Effector memory CD8-positive, alpha-beta T cell (primary cell): Measurements from ENCODE around the gene PPP2R2C.

Source experiments
- ATAC-seq: fragments of 150-1000 bp; cut with Tn5 transposase; replicated peaks from 2 replicates; pipeline ENCODE4 v1.10.0; 2021; ENCODE audit warnings: mild to moderate bottlenecking, moderate library complexity
- DNase-seq, 3 experiments: peaks; one replicate each; pipeline ENCODE4 v3.0.0; 2021
- H3K27ac Mint-ChIP-seq, 2 donors: one replicate each; pipeline ENCODE4 v1.8.0; 2022; ENCODE audit warnings: mild to moderate bottlenecking in 2 of 2, mixed read lengths in 2 of 2, moderate library complexity in 2 of 2
- H3K27me3 Mint-ChIP-seq, 2 donors: one replicate each; pipeline ENCODE4 v1.8.0; 2022; ENCODE audit warnings: mixed read lengths in 2 of 2
- H3K36me3 Mint-ChIP-seq: one replicate; pipeline ENCODE4 v1.8.0; 2022; ENCODE audit warnings: mild to moderate bottlenecking, moderate library complexity, mixed read lengths; ENCODE audit not compliant: insufficient read depth
- H3K4me1 Mint-ChIP-seq, 2 donors: one replicate each; pipeline ENCODE4 v1.8.0; 2022; ENCODE audit warnings: low read depth in 2 of 2, mixed read lengths in 2 of 2
- H3K4me3 Mint-ChIP-seq, 2 donors: one replicate each; pipeline ENCODE4 v1.8.0; 2022; ENCODE audit warnings: mild to moderate bottlenecking in 2 of 2, mixed read lengths in 2 of 2, moderate library complexity in 2 of 2
- H3K9me3 Mint-ChIP-seq, 2 donors: one replicate each; pipeline ENCODE4 v1.8.0; 2022; ENCODE audit warnings: mixed read lengths in 2 of 2

The PPP2R2C gene

DNA sequence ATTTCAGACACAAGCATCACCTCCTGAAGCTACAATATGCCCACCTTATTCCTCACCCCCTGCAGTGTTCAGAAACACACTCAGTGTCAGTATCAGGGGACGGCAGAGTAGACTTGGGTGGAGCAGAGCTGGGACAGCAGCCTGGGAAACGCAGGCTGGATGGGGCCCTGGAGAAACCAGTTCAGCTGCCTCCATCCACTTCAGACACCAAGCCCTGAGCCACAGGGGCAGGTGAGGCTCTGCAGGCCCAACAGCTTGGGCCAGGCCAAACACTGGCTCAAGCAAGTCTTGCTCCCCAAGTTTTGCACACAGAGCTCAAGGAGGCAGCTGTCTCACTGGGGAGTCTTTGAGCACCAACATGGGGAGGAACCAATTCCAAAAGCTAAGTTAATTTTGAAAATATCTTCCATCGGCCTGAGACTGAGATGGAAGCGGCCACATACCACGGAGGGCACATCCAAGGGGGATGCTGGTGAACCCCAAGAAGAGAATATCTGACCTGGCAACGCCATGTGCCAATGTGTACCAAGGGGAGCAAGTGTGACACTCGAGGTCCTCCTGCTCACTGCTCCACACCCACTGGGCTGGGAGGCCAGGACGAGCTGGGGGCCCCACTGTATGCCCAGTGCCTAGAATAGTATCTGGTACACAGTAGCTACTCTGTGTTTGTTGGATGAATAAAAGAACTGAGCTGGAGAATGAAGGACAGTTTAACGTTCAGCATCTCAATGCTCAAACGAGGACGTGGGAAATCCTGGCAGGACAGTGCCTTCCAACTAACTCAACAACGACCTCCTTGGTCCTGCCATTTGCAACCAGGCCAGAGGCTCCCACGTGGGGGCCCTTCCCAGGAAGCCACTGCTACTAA is 45.6 kb downstream of the PPP2R2C start:
- DNase-seq (no peak), ATAC-seq (no peak)
- no peaks in the 10 kb centered on the region for H3K36me3 Mint-ChIP-seq
- H3K9me3 Mint-ChIP-seq, result no peaks in the 10 kb centered on the region
- no peak overlapping the region for H3K27ac Mint-ChIP-seq
- peaks cover 13 to 16% of the 10 kb centered on the region in 2 donors for H3K4me1 Mint-ChIP-seq
- H3K4me3 Mint-ChIP-seq, result no peak overlapping the region
- peaks cover 26 to 64% of the 10 kb centered on the region in 2 donors for H3K27me3 Mint-ChIP-seq

DNA sequence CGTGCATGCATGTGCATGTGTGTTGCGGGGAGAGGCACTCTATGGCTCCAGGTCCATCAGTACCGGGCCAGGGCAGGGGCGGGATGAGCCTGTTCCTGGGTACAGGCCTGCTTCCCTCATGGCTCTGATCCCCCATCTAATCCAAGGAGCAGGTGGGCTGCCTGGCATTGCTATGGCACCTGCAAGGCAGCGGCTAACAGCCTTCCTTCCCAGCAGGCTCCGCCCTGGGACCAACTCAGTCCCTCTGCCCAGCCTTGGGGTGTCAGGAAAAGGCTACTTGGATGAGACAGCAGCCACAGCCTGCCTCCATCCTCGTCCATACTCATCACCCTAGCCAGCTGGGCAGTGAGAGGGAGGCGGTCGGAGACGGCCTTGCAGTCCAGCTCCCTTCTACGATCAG is 46.5 kb downstream of the PPP2R2C start:
- no peak overlapping the region for H3K4me3 Mint-ChIP-seq
- DNase-seq (no peak), ATAC-seq (no peak)
- H3K36me3 Mint-ChIP-seq, result no peaks in the 10 kb centered on the region
- H3K4me1 Mint-ChIP-seq, result peaks cover 13 to 16% of the 10 kb centered on the region in 2 donors
- peaks cover 29 to 63% of the 10 kb centered on the region in 2 donors for H3K27me3 Mint-ChIP-seq
- H3K9me3 Mint-ChIP-seq, result no peaks in the 10 kb centered on the region
- H3K27ac Mint-ChIP-seq, result no peak overlapping the region

DNA sequence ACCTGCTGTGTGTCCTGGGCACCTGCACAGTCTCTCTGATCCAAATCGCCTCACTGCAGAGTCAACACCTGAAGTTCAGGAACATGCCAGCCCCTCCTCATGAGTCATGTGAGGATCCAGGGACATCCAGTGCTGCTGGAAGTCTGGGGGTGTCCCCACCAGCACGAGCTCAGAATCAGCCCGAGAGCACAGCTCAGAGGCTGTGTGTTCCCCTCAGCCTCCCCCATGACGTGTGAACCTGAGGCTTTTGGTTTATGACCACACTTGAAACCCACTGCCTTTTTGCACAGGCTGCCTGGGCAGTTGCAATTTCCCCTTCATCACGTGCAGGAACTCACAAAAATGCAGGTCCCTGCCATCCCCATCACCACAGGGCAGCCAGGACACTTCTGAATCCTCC is 47.1 kb downstream of the PPP2R2C start:
- no peaks in the 10 kb centered on the region for H3K9me3 Mint-ChIP-seq
- peak overlapping the region in 1 of 2 donors; percentile 27 for H3K4me3 Mint-ChIP-seq
- ATAC-seq, result peak; percentile 87
- peaks cover 13 to 16% of the 10 kb centered on the region in 2 donors for H3K4me1 Mint-ChIP-seq
- peaks cover 29 to 68% of the 10 kb centered on the region in 2 donors for H3K27me3 Mint-ChIP-seq
- peak; percentile 21 to 38 (median 23) for DNase-seq
- no peak overlapping the region for H3K27ac Mint-ChIP-seq
- no peaks in the 10 kb centered on the region for H3K36me3 Mint-ChIP-seq

GRCh38 chr4:6424425-6424824 is 48.0 kb downstream of the PPP2R2C start:
- peak overlapping the region in 1 of 2 donors; percentile 2 for H3K4me3 Mint-ChIP-seq
- no peak for DNase-seq
- peaks cover 13 to 16% of the 10 kb centered on the region in 2 donors for H3K4me1 Mint-ChIP-seq
- peaks cover 29 to 67% of the 10 kb centered on the region in 2 donors for H3K27me3 Mint-ChIP-seq
- no peaks in the 10 kb centered on the region for H3K36me3 Mint-ChIP-seq
- H3K27ac Mint-ChIP-seq, result no peak overlapping the region
- H3K9me3 Mint-ChIP-seq, result no peaks in the 10 kb centered on the region
- no peak for ATAC-seq

GRCh38 chr4:6423575-6423974 is 48.8 kb downstream of the PPP2R2C start:
- Mint-ChIP-seq H3K4me3 (no peak overlapping the region), H3K27ac (no peak overlapping the region), H3K4me1 (peaks cover 13 to 16% of the 10 kb centered on the region in 2 donors), H3K36me3 (no peaks in the 10 kb centered on the region), H3K9me3 (no peaks in the 10 kb centered on the region), H3K27me3 (peaks cover 30 to 70% of the 10 kb centered on the region in 2 donors)
- no peak for DNase-seq
- ATAC-seq, result no peak

DNA sequence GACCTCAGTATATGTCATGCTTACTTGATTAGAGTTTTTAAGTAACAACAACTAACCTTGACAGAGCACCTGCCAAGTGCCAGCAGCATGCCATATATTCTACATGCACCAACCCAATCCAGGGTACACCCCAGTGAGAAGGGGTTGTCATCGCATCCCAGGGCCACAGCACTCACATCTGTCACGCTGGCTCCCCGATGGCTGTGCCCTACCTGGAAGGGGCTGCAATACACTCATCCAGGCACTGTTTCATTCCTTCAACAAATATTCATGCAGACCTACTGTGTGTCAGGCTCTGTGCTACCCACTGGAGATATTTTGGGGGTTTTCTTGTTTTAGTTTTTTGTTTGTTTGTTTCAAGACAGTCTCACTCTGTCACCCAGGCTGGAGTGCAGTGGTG is 49.5 kb downstream of the PPP2R2C start:
- H3K27me3 Mint-ChIP-seq, result peaks cover 34 to 76% of the 10 kb centered on the region in 2 donors
- no peak for DNase-seq

GRCh38 chr4:6422105-6422504 is 50.3 kb downstream of the PPP2R2C start:
- DNase-seq, result no peak
- H3K9me3 Mint-ChIP-seq, result no peaks in the 10 kb centered on the region
- H3K4me1 Mint-ChIP-seq, result peaks cover 13 to 16% of the 10 kb centered on the region in 2 donors
- peaks cover 29 to 74% of the 10 kb centered on the region in 2 donors for H3K27me3 Mint-ChIP-seq
- no peaks in the 10 kb centered on the region for H3K36me3 Mint-ChIP-seq
- ATAC-seq, result no peak
- no peak overlapping the region for H3K4me3 Mint-ChIP-seq
- no peak overlapping the region for H3K27ac Mint-ChIP-seq

More for the DNA sequence above, 49.5 kb downstream of the PPP2R2C start:
- no peak overlapping the region for H3K27ac Mint-ChIP-seq
- no peaks in the 10 kb centered on the region for H3K9me3 Mint-ChIP-seq
- no peak overlapping the region for H3K4me3 Mint-ChIP-seq
- H3K4me1 Mint-ChIP-seq, result peaks cover 13 to 16% of the 10 kb centered on the region in 2 donors
- H3K36me3 Mint-ChIP-seq, result no peaks in the 10 kb centered on the region
- no peak for ATAC-seq

- no peak for ATAC-seq
- Mint-ChIP-seq H3K4me1 (peaks cover 13 to 16% of the 10 kb centered on the region in 2 donors), H3K36me3 (no peaks in the 10 kb centered on the region), H3K9me3 (no peaks in the 10 kb centered on the region), H3K27me3 (peaks cover 29 to 74% of the 10 kb centered on the region in 2 donors), H3K27ac (no peak overlapping the region), H3K4me3 (no peak overlapping the region)
- no peak for DNase-seq
Observed at GRCh38 chr4:6421397-6421796, 51.0 kb downstream of the PPP2R2C start.

- H3K27me3 Mint-ChIP-seq, result peaks cover 33 to 74% of the 10 kb centered on the region in 2 donors
- ATAC-seq (no peak), DNase-seq (no peak)
- H3K4me1 Mint-ChIP-seq, result peaks cover 13 to 16% of the 10 kb centered on the region in 2 donors
- H3K36me3 Mint-ChIP-seq, result no peaks in the 10 kb centered on the region
- H3K27ac Mint-ChIP-seq, result no peak overlapping the region
- no peak overlapping the region for H3K4me3 Mint-ChIP-seq
- H3K9me3 Mint-ChIP-seq, result no peaks in the 10 kb centered on the region
Observed at GRCh38 chr4:6420972-6421371, 51.4 kb downstream of the PPP2R2C start.

GRCh38 chr4:6420036-6420435 is 52.4 kb downstream of the PPP2R2C start:
- H3K27me3 Mint-ChIP-seq, result peaks cover 41 to 74% of the 10 kb centered on the region in 2 donors
- H3K4me3 Mint-ChIP-seq, result no peak overlapping the region

GRCh38 chr4:6419452-6420028 is 52.9 kb downstream of the PPP2R2C start:
- Mint-ChIP-seq H3K4me3 (no peak overlapping the region), H3K36me3 (no peaks in the 10 kb centered on the region), H3K27me3 (peaks cover 43 to 74% of the 10 kb centered on the region in 2 donors), H3K27ac (no peak overlapping the region), H3K4me1 (peaks cover 3% of the 10 kb centered on the region in 2 donors), H3K9me3 (no peaks in the 10 kb centered on the region)
- no peak for ATAC-seq
- DNase-seq, result no peak

More at GRCh38 chr4:6420036-6420435, 52.4 kb downstream of the PPP2R2C start:
- DNase-seq (no peak), ATAC-seq (no peak)
- Mint-ChIP-seq H3K9me3 (no peaks in the 10 kb centered on the region), H3K36me3 (no peaks in the 10 kb centered on the region), H3K27ac (no peak overlapping the region), H3K4me1 (peaks cover 7% of the 10 kb centered on the region in 2 donors)

GRCh38 chr4:6418193-6418755 is 54.1 kb downstream of the PPP2R2C start:
- DNase-seq (no peak), ATAC-seq (no peak)

GRCh38 chr4:6417516-6418050 is 54.8 kb downstream of the PPP2R2C start:
- Mint-ChIP-seq H3K4me3 (no peak overlapping the region), H3K27me3 (peaks cover 40 to 68% of the 10 kb centered on the region in 2 donors), H3K27ac (no peak overlapping the region), H3K9me3 (peaks cover 0 to 3% of the 10 kb centered on the region in 2 donors), H3K36me3 (no peaks in the 10 kb centered on the region), H3K4me1 (no peaks in the 10 kb centered on the region)
- ATAC-seq (no peak), DNase-seq (no peak)

More at GRCh38 chr4:6418193-6418755, 54.1 kb downstream of the PPP2R2C start:
- Mint-ChIP-seq H3K4me1 (no peaks in the 10 kb centered on the region), H3K27ac (no peak overlapping the region), H3K27me3 (peaks cover 36 to 74% of the 10 kb centered on the region in 2 donors), H3K9me3 (no peaks in the 10 kb centered on the region), H3K36me3 (no peaks in the 10 kb centered on the region), H3K4me3 (no peak overlapping the region)
